NCI-H748 (cell line): Measurements from ENCODE around the gene FRMD5.

Experiments
- DNase-seq: peaks from one replicate; lab custom pipeline; 2025; ENCODE audit not compliant: unreplicated experiment; lab: John Stamatoyannopoulos, UW

The FRMD5 gene

DNA sequence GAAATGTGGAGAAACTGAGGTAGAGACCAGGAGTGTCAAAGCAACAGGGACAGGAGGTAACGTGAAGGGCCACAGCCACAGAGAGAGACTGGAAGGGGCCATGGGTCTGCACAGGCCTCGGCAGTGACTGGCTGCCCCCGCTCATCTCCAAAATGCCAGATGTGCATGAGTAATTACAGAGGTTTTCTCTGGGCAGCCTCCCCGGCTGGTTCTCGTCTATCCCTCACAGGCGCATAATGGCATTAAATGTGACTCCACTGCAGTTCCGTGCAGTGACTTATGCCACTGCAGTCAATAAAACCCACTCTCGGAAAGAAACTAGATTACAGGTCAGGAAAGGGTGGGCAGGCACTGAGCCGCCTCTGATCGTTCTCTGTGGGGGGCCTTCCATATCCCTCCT is 293.6 kb downstream of the FRMD5 start:
- no peak for DNase-seq

DNA sequence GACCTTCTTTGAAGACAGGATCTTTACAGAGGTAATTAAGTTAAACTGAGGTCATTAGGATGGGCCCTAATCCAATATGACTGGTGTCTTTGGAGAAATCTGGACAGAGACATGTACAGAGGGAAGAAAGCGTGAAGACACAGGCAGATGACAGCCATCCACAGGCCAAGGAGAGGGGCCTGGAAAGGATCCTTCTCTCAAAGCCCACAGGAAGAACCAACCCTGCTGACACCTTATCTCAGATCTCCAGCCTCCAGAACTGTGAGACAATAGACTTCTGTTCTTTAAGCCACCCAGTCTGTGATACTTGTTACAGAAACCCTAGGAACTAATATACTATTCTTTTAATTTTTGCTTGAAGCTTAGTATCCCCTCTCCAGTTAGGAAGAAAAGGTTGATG is 294.1 kb downstream of the FRMD5 start:
- DNase-seq = no peak

DNA sequence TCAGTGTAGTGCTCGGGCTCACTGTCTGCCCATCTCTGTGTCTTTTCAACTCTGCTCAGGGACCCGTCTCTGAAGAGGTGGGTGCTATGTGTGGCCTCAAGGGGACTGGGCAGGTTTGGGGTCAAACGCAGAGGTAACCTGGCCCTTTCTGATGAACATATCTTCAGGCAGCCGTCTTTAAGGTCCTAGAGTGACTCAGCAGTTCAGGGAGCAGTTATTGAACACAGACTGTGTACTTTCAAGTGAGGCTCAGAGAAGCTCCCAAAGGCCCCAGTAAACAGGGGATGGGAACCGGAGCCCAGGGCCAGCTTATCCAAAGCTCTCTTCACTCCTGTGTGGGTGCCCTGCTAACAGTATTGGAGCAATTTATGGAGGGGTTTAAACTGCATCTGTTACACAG is 295.1 kb downstream of the FRMD5 start:
- no peak for DNase-seq

DNA sequence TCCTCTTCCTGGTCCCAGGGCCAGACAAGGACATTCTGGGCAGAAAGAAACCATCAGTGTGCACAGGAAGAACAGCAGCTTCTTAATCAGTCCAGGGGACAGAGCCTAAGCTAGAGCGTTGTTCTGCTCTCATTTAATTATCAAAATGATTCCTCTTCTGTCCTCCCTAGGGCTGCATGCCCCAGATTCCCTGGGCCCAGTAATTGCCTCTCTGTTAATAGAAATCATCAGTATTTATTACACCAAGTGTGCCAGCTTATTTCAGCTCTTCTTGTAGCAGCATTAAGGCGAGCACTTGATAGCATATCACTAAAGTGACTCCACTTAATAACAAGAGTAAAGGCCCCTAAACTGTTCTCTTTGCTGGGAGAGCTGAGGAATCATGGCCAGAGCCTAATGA is 296.2 kb downstream of the FRMD5 start:
- no peak for DNase-seq

DNA sequence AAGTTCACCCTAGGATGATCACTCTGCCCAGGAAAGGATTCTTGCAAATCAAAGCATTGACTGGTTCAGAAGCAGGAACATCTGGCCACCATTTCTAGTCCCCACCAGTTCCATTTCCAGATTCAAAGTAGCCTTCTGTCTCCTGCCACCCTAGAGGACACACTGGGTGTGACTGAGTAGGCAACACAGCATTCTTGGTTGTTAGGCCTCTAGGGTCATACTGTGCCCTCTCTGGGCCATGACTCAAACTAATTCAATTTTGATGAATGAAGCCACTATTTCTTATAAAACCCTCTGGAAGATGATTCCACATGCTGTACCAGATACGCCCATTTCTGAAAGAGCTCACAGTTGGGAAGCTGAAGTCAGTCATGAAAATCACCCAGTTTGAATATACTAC is 298.5 kb downstream of the FRMD5 start:
- DNase-seq = no peak

DNA sequence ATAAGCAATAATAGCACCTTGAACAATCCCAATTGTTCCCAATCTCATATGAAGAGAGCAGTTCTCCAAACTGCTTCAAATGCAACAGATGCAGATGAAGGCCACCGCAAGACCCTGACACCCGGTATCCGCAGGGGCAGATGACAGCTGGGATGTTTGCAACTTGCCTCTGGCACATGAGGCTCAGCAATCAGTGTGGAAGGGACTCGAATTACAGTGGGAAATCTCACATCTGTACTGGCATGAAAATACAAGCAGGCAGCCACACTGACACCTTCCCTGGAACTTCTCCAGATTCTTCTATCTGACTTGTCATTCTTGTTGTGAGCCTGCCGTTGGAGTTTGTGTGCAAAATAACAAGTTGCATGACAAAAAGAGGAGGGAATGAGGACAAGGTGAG is 299.5 kb downstream of the FRMD5 start:
- DNase-seq = no peak

DNA sequence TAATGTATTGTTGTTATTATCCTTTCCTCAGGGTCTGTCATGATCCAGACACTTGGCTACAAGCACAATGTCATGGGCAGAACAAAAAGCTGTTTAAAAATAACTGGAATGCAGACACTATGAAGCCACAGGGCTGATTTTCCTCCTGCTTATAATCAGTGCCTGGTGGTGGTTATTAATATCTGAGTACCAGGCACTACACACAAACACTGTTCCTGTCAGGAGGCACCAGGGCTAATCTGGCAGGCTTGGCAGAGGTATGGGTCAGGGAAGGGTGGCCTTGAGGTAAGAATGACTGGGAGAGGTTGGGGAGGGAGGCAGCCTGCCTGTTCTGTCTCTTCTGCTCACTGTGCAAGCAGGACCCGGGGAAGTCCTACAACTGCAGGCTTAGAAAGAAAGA is 301.1 kb downstream of the FRMD5 start:
- DNase-seq = no peak

DNA sequence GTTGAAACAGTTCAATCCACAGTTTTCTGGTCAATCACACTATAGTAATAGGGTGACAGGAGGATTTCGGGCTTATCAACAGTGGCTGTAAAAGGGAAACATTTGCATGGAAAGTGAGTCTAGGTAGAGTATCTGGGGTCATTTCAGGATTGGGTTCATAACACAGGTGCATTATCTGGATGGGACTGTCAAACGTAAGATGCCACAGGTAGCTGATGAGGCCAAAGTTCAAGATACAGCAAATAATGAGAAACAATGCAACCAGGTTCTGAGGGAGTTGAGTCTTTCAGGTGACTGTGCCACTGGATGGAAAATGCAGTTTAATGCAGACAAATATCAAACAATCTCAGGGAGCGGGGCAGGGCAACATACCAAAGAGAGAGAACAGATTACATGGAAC is 306.0 kb downstream of the FRMD5 start:
- DNase-seq = no peak

DNA sequence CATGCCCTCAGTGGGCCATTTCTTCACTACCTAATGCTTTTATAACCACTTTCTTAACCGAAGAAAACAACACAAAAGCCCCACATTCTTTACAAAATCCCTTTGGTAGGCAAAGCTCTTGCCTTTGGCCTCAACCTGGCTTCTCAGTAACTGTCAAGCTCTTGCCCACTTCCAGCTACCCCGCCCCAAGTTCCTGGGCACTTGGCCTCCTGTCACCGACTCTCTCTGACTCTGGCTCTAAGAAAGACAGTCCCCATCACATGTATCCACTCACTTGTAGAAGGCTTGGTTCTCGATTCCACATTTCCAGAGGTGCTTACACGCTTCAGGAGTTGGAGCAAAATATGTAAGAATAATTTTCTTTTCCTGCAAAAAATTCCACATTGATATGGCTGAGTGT is 307.2 kb downstream of the FRMD5 start:
- no peak for DNase-seq

DNA sequence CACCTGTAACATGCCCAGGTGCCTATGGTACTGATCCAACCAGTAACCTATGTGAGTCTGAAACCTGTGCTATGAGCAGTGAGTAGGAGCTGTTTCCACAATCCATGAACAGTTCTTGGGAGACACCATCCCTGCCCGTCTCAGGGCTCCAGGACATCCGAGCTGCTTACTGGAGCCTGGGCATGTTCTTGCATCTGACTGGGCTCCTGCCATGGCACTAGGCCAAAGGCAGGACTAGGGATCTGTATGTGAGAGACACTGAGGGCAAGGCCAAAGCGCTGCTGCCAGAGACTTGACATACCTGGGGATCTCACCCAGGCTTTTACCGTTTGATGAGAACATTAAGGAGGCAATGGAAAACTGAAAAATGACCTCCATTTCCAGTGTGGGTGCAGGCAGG is 308.5 kb downstream of the FRMD5 start:
- DNase-seq = no peak

DNA sequence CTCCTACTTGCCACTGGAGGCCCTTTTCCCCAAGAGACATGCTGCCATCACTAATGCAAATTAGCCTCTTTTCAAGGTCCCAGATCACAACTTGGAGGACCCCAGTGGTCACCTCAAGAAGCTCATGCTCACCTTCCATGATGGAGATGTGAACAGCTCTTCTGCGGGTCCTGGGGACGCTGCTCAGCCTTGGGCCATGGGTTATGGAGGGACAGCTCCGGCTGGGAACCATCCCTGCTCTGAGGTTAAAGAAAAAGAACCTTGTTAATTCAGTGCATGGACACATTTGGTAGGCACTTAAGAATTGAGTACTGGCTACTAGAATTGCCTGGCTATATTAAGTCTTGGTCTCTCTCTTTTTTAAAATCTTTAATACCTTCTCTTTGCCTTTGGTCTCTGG is 311.5 kb downstream of the FRMD5 start:
- DNase-seq = no peak

DNA sequence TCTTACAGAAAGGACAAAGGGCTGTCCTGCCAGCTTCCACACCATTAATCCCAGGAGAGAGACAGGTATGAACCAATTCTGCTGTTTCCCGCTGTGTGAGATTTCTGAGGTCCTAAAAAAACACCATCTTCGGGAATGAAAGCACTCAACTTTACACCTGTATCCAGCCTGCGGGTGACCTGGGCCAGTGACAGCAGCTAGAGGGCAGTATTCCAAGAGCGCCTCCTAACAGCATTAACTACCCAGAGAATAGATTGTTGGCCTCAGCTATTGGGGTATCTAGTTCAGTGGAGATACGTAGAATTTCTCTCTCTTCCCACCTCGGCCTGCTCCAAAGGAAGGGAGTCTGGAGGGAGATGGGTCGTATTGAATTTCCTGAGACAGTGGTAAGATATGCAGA is 313.1 kb downstream of the FRMD5 start:
- no peak for DNase-seq

DNA sequence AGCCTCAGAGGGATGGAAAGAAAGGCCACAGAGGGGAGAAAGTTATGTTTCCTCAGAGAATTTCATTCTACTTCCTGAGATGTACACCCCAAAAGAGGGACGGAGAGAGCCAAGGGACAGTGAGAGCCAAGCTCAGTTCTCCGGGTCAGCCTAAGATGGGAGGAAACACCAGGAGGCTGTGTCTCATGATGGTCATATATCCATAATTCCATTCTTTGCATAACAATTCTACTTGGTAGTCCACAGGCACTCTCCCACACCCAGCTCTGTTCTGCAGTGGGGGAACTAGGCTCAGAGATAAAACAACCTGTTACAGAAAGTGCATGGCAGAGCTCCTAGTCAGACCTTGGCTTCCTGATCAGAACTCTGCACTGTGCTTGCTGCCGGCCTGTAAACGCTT is 313.8 kb downstream of the FRMD5 start:
- no peak for DNase-seq

DNA sequence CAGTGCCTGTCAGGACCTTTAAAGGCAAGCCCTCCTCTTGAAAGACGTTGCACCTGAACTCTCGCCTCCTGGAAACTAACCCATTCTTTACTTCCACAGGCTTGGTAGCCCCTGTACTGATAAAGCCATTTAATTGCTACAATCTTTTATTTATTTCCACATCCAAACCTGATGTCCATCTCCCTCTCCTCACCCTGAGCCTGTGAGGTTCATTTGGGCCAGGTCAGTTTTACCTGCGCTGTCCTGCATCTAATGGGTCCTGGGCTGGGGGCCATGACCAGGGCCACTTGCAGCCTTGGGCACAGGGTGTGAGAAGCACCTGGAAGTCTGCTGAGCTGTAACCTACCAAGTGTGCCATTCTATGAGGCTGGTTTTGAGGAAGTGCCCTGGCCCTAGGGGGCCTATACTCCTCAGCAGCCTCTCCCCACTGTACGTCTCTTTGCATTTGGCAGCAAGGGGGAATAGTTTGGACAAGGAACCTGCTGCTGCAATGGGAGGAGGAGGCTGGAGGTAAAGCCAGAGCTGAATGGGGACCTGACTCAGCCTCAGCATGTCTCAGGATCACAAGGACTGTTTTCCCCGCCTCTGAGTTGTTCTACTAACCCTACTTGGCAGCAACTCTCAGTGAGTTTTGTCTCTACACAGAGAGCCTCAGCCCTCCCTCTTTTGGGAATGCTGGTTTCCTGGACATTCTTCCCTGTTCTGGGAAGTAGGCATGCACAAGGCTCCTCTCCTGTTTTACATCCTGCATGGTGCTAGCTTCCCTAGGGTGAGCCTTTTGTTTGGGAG is 314.5 kb downstream of the FRMD5 start:
- DNase-seq = no peak

DNA sequence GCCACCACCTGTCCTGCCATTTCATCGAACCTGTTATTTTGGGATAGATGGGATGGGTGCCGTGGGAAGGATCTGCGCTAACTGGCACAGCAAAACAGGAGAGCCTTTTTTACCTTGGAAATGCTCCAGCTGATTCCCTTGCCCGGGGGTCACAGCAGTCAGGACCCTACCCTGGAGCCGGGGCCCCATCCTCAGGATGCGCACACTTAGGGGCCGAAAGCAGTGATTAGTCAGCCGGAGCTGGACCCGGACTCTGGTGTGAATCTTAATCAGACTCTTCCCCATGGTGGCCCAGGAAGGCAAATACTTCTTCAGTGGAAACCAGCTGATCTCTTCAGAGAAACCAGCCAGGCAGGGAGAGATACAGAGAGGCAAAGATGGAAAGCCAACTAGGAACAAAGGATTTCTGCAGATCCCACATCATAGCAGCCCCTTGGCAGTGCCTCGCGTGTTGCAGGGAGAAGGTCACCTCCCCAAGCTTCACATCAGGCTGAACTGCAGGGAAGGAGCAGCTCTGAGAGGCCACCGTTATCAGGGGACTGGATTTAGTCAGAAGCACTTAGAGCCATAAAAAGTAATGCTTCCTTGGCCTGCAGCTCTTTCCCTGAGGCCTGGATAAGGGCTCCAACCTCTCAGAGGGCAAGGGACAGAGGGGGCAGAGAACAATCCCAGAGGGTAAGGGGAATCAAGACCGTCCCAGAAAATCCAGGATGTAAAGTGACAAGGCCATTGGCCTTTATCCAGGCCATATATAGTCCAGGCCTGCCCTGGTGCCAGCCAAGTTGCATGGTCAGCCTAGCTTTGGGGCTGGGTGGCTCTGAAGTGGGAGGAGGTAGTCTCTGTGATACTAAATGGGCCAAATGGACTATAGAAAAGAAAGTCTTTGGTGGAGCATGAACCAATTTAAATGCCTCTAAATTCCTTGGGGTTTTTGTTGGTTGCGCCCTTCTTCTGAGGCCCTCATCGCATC is 315.4 kb downstream of the FRMD5 start:
- no peak for DNase-seq

DNA sequence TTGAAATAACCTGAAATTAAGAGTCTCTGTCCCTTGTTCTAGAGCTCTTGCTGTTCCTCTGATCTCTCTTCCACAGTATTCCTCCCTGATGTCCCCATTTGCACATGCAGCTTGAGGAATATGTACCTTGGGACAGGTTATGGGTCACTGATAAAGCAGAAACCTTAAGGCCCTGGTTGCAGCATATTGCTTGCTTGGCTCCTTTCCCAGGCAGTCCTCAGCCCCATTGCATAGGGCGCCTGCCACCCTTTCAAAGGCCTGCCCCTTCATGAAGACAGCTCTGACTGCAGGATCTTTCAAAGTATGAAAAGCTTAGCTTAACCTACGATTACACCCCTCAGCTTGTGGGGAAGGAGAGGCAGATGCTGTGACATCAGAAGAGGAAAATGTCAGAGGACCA is 316.6 kb downstream of the FRMD5 start:
- DNase-seq = no peak

DNA sequence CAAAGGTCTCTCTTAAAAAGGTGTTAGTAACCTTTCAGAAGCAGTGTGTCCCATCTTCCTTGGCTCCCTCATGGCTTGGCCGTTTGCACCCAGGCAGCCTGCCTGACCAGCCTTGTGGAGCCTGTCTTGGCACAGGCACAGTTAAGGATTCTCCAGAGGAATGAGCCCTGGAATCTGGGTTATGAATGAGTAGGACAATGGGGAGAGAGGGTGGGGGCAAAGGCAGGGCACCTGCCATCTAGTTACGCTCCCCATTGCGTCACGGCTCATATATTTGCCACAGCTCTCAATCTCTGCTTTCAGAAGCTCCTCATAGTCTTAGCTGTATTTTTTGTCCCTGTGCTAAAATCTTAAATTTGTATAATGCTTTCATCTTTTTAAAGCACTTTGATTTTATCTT is 317.7 kb downstream of the FRMD5 start:
- no peak for DNase-seq

DNA sequence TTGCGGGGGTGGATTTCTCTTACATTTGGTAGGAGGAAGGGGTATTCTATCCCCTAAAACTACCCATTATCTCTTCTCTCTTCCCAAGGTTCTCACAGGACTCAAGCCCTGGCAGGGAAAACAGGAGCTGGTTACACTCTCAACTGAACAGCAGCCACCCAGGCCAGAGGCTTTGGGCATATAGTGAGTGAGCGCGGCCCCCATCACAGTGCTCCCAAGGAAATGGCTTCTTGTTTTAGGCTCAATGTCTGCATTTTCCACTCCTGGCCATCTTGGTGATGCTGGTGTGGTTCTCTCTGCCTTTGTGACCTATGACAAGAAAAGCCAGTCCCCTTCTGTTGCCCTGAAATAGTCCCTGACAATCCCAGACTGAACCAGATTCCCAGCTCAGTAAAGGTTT is 318.2 kb downstream of the FRMD5 start:
- DNase-seq = no peak

DNA sequence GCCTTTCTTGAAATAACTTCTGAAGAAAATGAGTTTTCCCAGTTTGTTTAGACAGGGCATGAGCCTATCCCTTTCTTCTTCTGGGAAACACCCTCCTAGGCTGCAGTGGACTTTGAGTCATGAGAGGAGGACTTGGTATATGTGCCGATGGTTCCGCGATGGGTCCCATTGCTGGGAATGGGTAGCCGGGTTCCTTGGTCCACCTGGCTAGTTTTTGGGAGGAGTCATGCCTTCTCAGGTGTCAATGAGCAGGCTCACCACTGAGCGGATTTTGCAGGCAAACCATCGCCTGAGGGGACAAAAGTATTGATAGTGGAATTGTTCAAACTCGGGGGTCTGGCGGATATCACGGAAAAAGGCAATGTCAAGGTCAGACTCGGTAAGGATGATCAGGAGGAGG is 321.4 kb downstream of the FRMD5 start:
- no peak for DNase-seq

DNA sequence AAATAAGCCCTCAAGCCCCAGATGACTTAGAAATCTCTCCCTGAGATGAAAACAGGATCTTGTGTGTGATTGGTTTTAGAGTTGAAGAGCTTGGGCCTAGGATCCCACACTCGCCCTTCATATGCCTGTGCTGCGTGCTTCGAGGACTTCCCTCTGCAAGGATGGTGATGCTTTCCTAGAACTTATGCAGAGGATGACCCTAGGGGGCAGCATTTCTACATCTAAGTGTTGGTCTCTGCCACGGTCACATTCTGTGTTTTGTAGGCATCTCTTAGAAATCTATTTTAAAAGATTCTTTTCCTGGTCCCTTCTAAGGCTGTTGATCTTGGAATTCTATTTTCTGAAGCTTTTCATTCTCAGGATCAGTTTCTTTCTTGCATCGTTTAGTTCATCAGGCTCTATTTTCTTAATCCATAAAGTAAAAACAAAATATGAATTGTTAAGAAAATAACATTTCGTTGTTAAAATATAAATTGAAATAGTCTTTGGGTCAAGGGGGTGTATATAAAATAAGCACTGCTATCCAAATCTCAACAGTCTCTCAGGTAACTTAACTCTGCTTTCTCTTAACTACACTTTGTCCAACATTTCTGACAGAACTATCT is 322.6 kb downstream of the FRMD5 start:
- DNase-seq = peak; percentile 40

DNA sequence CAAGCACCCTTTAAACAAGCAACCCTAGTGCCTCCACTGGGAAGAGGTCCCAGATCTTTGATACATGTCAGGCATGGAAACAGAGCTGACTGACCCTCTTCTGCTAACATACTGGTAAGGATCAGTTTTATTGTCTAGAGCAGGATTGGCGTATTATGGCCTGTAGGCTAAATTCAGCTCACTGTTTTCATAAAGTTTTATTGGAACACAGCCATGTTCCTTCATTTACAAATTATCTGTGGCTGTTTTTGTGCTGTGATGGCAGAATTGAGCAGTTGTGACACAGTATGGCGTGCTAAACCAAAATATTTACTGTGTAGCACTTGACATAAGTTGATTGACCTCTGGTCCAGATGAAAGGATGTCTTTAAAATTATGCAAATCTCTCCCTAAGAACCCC is 323.2 kb downstream of the FRMD5 start:
- no peak for DNase-seq

DNA sequence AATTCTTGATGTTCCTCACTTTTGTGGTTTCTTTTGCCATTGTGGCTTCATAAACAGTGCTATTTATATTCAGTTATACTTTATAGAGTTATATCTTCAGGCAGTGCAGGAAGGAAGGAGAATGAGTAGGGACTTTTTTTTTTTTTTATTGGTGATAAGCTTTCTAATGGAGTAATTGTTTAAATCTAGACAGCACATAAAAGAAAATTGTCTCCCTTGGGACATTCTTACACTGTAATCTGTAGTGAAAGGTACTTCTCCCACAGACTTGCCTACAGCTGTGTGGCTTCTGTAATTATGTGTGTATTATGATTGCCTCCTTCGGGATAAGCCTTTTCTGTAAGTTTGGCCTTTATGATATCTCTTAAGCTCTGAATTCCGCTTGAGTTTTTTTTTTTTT is 326.7 kb downstream of the FRMD5 start:
- DNase-seq = no peak
